Calu3 (cell line): ENCODE data around the gene MED29. TPM values are rescaled to one million over a fixed set of nuclear protein-coding genes. Genes with fewer than 3 reads are reported as not detected.

ENCODE experiments used
- BruUV-seq: library from RNA; stranded (reverse); fragments of 400-500 nt; replicated peaks from 2 replicates; lab custom pipeline; 2021; lab: Mats Ljungman, UMichigan
- CTCF ChIA-PET: fragments of 300-600 bp; sonication (Branson Sonifier 250); formaldehyde crosslinking; loops from one replicate; lab custom pipeline; 2022; ENCODE audit warnings: antibody characterized with exemption; lab: Charles Lee
- DNase-seq: peaks from one replicate; pipeline ENCODE4 v3.0.0; 2022
- H3K27ac Mint-ChIP-seq: one replicate; pipeline ENCODE4 v1.8.0; 2022; ENCODE audit warnings: mixed read lengths; ENCODE audit not compliant: unreplicated experiment
- H3K27me3 Mint-ChIP-seq: one replicate; pipeline ENCODE4 v1.8.0; 2022; ENCODE audit warnings: mixed read lengths; ENCODE audit not compliant: unreplicated experiment
- H3K36me3 Mint-ChIP-seq: one replicate; pipeline ENCODE4 v1.8.0; 2022; ENCODE audit warnings: mild to moderate bottlenecking, moderate library complexity, mixed read lengths; ENCODE audit not compliant: insufficient read depth, unreplicated experiment
- H3K4me1 Mint-ChIP-seq: one replicate; pipeline ENCODE4 v1.8.0; 2022; ENCODE audit warnings: mild to moderate bottlenecking, low read depth, mixed read lengths; ENCODE audit not compliant: unreplicated experiment
- H3K4me3 Mint-ChIP-seq: one replicate; pipeline ENCODE4 v1.8.0; 2022; ENCODE audit warnings: mild to moderate bottlenecking, low read depth, moderate library complexity, mixed read lengths; ENCODE audit not compliant: unreplicated experiment
- H3K9me3 Mint-ChIP-seq: one replicate; pipeline ENCODE4 v1.8.0; 2022; ENCODE audit warnings: low read depth, mixed read lengths; ENCODE audit not compliant: unreplicated experiment
- CTCF ChIP-seq: fragments of 200-600 bp; IDR thresholded peaks from one replicate; pipeline ENCODE4 v1.8.0; 2022; ENCODE audit warnings: antibody characterized with exemption; ENCODE audit not compliant: unreplicated experiment
- intact Hi-C: fragments of 100-400 bp; cut with micrococcal nuclease; formaldehyde crosslinking; loops from one replicate; pipeline ENCODE4 v1.10.0; 2022; ENCODE audit not compliant: unreplicated experiment
- microRNA-seq: library from miRNA; unstranded; fragments of <30 nt; microRNA quantifications from one replicate; pipeline ENCODE4 v1.2.0, GENCODE V29; 2022
- total RNA-seq: library from RNA; stranded (reverse); gene quantifications from 2 replicates; pipeline ENCODE4 v1.2.3, GENCODE V29; 2022

The MED29 gene
- total RNA-seq, 1 experiment from 2014 or later, result 56.8 TPM

DNA sequence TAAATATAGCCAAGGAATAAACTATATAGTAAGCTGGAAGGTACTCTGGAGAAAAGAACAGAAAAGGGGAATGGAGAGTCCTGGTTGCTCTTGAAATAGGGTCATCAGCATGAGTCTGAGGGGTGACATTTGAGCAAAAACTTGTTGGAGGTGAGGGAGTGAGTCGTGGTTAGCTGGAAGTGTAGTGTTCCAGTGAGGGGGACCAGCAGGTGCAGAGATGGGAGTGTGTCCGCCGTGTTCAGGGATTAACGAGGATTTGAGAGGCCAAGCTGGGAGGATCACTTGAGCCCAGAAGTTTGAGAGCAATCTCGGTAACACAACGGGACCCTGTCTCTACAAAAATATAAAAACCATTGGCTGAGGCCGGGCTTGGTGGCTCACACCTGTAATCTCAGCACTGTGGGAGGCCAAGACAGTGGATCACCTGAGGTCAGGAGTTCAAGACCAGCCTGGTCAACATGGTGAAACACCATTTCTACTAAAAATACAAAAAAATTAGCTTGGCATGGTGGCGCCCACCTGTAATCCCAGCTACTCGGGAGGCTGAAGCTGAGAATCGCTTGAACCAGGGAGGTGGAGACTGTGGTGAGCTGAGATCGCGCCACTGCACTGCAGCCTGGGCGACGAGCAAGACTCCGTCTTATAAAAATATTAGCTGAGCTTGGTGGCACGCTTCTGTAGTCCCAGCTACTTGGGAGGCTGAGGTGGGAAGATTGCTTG lies 55.3 kb downstream of the MED29 start:
- DNase-seq, result no peak
- no peaks in the 10 kb centered on the region for H3K9me3 Mint-ChIP-seq
- H3K4me3 Mint-ChIP-seq, result peak overlapping the region; percentile 96
- peak overlapping the region; percentile 99 for H3K27ac Mint-ChIP-seq
- intact Hi-C loops, result loop anchor here (10.0 kb wide), 1 partner anchor 228 kb away; no protein-coding TSS in a partner anchor
- TF ChIP-seq CTCF, result no peak
- H3K36me3 Mint-ChIP-seq, result peaks cover 45% of the 10 kb centered on the region
- peaks cover 16% of the 10 kb centered on the region for H3K4me1 Mint-ChIP-seq
- no peaks in the 10 kb centered on the region for H3K27me3 Mint-ChIP-seq
- BruUV-seq, result no TSS peak
- CTCF ChIA-PET, result interaction anchor here (0.7 kb wide), 1 partner anchor 32 kb away, joined by 3 read pairs; no protein-coding TSS in a partner anchor

DNA sequence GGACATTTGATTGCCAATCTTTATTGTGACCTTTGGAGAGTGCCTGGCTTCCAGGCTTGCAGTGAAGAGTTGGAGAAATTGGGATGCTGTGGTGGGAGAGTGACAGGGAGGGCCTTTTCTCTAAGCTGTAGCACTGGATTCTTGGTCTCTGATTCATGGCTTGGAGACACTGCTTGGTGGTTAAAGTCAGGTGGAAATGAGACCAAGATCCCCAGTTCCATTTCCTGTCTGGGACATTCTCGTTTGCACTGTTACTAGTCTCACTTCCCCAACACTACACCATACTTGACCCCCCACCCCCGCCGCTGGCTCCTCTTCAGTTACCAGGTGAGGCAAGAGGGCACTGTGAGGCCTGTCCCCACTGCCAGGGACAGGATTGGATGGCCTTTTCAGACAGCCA lies 57.1 kb downstream of the MED29 start:
- H3K9me3 Mint-ChIP-seq, result no peaks in the 10 kb centered on the region
- H3K27ac Mint-ChIP-seq, result no peak overlapping the region
- peak overlapping the region; percentile 96 for H3K4me3 Mint-ChIP-seq
- H3K36me3 Mint-ChIP-seq, result peaks cover 59% of the 10 kb centered on the region
- no peak for TF ChIP-seq CTCF
- CTCF ChIA-PET, result interaction anchor here (0.6 to 0.9 kb wide), 2 partner anchors 13 to 29 kb away, joined by 4 read pairs; partner anchors contain the start of gene RPS16
- peaks cover 16% of the 10 kb centered on the region for H3K4me1 Mint-ChIP-seq
- no peaks in the 10 kb centered on the region for H3K27me3 Mint-ChIP-seq
- DNase-seq, result no peak
- intact Hi-C loops, result loop anchor here (10.0 kb wide), 1 partner anchor 227 kb away; no protein-coding TSS in a partner anchor
- BruUV-seq, result no TSS peak

- CTCF ChIA-PET, result interaction anchor here (0.6 to 0.9 kb wide), 2 partner anchors 14 to 28 kb away, joined by 4 read pairs; partner anchors contain the start of gene RPS16
- no peak for DNase-seq
- intact Hi-C loops, result loop anchor here (10.0 kb wide), 1 partner anchor 226 kb away; no protein-coding TSS in a partner anchor
- no peaks in the 10 kb centered on the region for H3K9me3 Mint-ChIP-seq
- H3K27me3 Mint-ChIP-seq, result no peaks in the 10 kb centered on the region
- no TSS peak for BruUV-seq
- H3K4me1 Mint-ChIP-seq, result peaks cover 16% of the 10 kb centered on the region
- peaks cover 59% of the 10 kb centered on the region for H3K36me3 Mint-ChIP-seq
- H3K4me3 Mint-ChIP-seq, result no peak overlapping the region
- no peak overlapping the region for H3K27ac Mint-ChIP-seq
- TF ChIP-seq CTCF, result no peak
Observed at GRCh38 chr19:39449116-39449797, 58.1 kb downstream of the MED29 start.

Small RNAs within 50 kb of the gene (microRNA-seq; reads per million reads assigned to microRNA genes)
- not detected for gene MIR4530

Other genes with a start within 250 kb of the MED29 start
- gene NCCRP1, start 194.4 kb upstream of the MED29 start, total RNA-seq, result 2.0 and 2.1 TPM in 2 replicates
- gene SYCN, start 187.1 kb upstream of the MED29 start, total RNA-seq, result not detected in 2 replicates
- not detected in 2 replicates for gene IFNL3, start 146.4 kb upstream of the MED29 start, total RNA-seq
- gene IFNL4, start 142.5 kb upstream of the MED29 start, total RNA-seq, result not detected in 2 replicates
- not detected in 2 replicates for gene IFNL2, start 123.0 kb upstream of the MED29 start, total RNA-seq
- 1.0 and 1.1 TPM in 2 replicates for gene IFNL1, start 95.0 kb upstream of the MED29 start, total RNA-seq
- 4.0 and 5.6 TPM in 2 replicates for gene LRFN1, start 70.5 kb upstream of the MED29 start, total RNA-seq
- gene GMFG, start 55.3 kb upstream of the MED29 start, total RNA-seq, result not detected in 2 replicates
- 214 and 237 TPM in 2 replicates for gene SAMD4B, start 49.0 kb upstream of the MED29 start, total RNA-seq
- gene PAF1, start 272 bp upstream of the MED29 start, total RNA-seq, result 64.3 and 72.7 TPM in 2 replicates
- 70.8 and 107 TPM in 2 replicates for gene ZFP36, start 15.5 kb downstream of the MED29 start, total RNA-seq
- 64.1 and 65.3 TPM in 2 replicates for gene PLEKHG2, start 21.3 kb downstream of the MED29 start, total RNA-seq
- 1,912 and 1,929 TPM in 2 replicates for gene RPS16, start 44.6 kb downstream of the MED29 start, total RNA-seq
- 158 and 189 TPM in 2 replicates for gene SUPT5H, start 54.2 kb downstream of the MED29 start, total RNA-seq
- 110 and 116 TPM in 2 replicates for gene TIMM50, start 89.5 kb downstream of the MED29 start, total RNA-seq
- gene DLL3, start 107.6 kb downstream of the MED29 start, total RNA-seq, result 0.19 and 0.42 TPM in 2 replicates
- gene SELENOV, start 123.8 kb downstream of the MED29 start, total RNA-seq, result not detected in 2 replicates
- 2.4 and 3.3 TPM in 2 replicates for gene EID2B, start 141.5 kb downstream of the MED29 start, total RNA-seq
- 14.6 and 17.5 TPM in 2 replicates for gene EID2, start 148.8 kb downstream of the MED29 start, total RNA-seq
- not detected in 2 replicates for gene LGALS13, start 211.1 kb downstream of the MED29 start, total RNA-seq